HepG2 (cell line): ENCODE results near the gene TMEM135. TPM values are rescaled to one million over a fixed set of nuclear protein-coding genes. Genes with fewer than 3 reads are reported as not detected.

Experiments
- ATAC-seq: fragments of 200-7000 bp; cut with Tn5 transposase; 3 replicates; pipeline ENCODE4 v1.9.1; 2020; ENCODE audit warnings: mild to moderate bottlenecking, moderate library complexity
- BruUV-seq: library from RNA; stranded (reverse); fragments of 400-500 nt; replicated peaks from 2 replicates; lab custom pipeline; 2021; lab: Mats Ljungman, UMichigan
- CTCF ChIA-PET: fragments of 300-600 bp; formaldehyde crosslinking; extraction: SDS; loops from one replicate; lab custom pipeline; 2021; ENCODE audit warnings: low total read pairs, inconsistent platforms, low intra/inter-chr PET ratio; lab: Yijun Ruan, JAX
- POLR2A ChIA-PET: fragments of 350-600 bp; sonication (Branson Sonifier 250); formaldehyde crosslinking; loops from one replicate; lab custom pipeline; 2020; ENCODE audit warnings: antibody characterized with exemption, inconsistent platforms; lab: Yijun Ruan, JAX
- DNase-seq: peaks from one replicate; pipeline ENCODE4 v3.0.0-alpha.2; 2015; ENCODE audit warnings: low spot score
- FAIRE-seq: peaks from 3 replicates; lab custom pipeline; 2011; peaks lifted over from hg19 to GRCh38; lab: Jason Lieb, UNC
- H2AFZ ChIP-seq: one replicate; pipeline ENCODE4 v1.6.1; 2011; ENCODE audit warnings: low read length, inconsistent platforms
- H3K27ac ChIP-seq: fragments of 300-600 bp; 3 replicates; pipeline ENCODE4 v1.8.0; 2011; ENCODE audit warnings: mixed run types, mild to moderate bottlenecking, mixed read lengths, low read length, inconsistent platforms; ENCODE audit not compliant: insufficient read depth; ENCODE audit errors: extremely low read length
- H3K27me3 ChIP-seq, 2 experiments: fragments of 200-600 bp in 1 of 2; 2 replicates in 1 of 2; 3 replicates in 1 of 2; pipeline versions ENCODE4 v1.6.0 to v1.8.0; 2011; ENCODE audit warnings: low read length in 2 of 2, mild to moderate bottlenecking in 2 of 2, moderate library complexity in 2 of 2, inconsistent platforms in 1 of 2; ENCODE audit not compliant: insufficient read depth in 2 of 2, control insufficient read depth in 1 of 2
- H3K36me3 ChIP-seq, 2 experiments: fragments of 200-600 bp in 1 of 2; replicated peaks in 1 of 2; 2 replicates in 1 of 2; 3 replicates in 1 of 2; pipeline versions ENCODE4 v1.5.1 to v1.8.0; 2011; ENCODE audit warnings: low read length in 2 of 2, inconsistent platforms in 1 of 2; ENCODE audit not compliant: insufficient read depth in 2 of 2, control insufficient read depth in 1 of 2
- H3K4me1 ChIP-seq: 2 replicates; pipeline ENCODE4 v1.5.1; 2012; ENCODE audit warnings: low read length, inconsistent platforms; ENCODE audit not compliant: insufficient read depth
- H3K4me2 ChIP-seq: 2 replicates; pipeline ENCODE4 v1.6.0; 2011; ENCODE audit warnings: low read depth, low read length, inconsistent platforms
- H3K4me3 ChIP-seq, 3 experiments: fragments of 200-600 bp in 1 of 3; sonication (generic), shearing (Covaris generic) in 1 of 3; replicated peaks in 1 of 3; 2 replicates each; pipeline ENCODE4 v1.5.1; 2011 to 2016; ENCODE audit warnings: low read length in 3 of 3, inconsistent platforms in 2 of 3, low read depth in 2 of 3, mild to moderate bottlenecking in 2 of 3, control low read depth in 1 of 3, mixed read lengths in 1 of 3; ENCODE audit not compliant: insufficient read depth in 1 of 3
- H3K79me2 ChIP-seq: one replicate; pipeline ENCODE4 v1.6.1; 2011; ENCODE audit warnings: low read length, inconsistent platforms; ENCODE audit not compliant: insufficient read depth
- H3K9ac ChIP-seq: 2 replicates; pipeline ENCODE4 v1.6.0; 2011; ENCODE audit warnings: mild to moderate bottlenecking, low read depth, low read length, inconsistent platforms; ENCODE audit not compliant: insufficient read depth
- H3K9me3 ChIP-seq: 2 replicates; pipeline ENCODE4 v1.5.1; 2012; ENCODE audit warnings: mild to moderate bottlenecking, low read length
- H4K20me1 ChIP-seq: 2 replicates; pipeline ENCODE4 v1.6.0; 2011; ENCODE audit warnings: inconsistent platforms, mild to moderate bottlenecking, low read length, moderate library complexity; ENCODE audit not compliant: insufficient read depth
- ARHGAP35 ChIP-seq: sonication (generic); formaldehyde crosslinking; IDR thresholded peaks from 2 replicates; pipeline ENCODE4 v1.9.0; 2022; ENCODE audit warnings: mild to moderate bottlenecking, inconsistent platforms, moderate library complexity, missing genetic modification reagents, borderline replicate concordance
- CREM ChIP-seq, 2 experiments: sonication (generic) in 1 of 2; formaldehyde crosslinking in 1 of 2; IDR thresholded peaks; 2 replicates each; pipeline versions ENCODE4 v1.4.0 to v1.6.1; 2016 to 2020; ENCODE audit warnings: antibody characterized with exemption in 1 of 2, mild to moderate bottlenecking in 1 of 2, missing genetic modification reagents in 1 of 2
- GRHL1 ChIP-seq: sonication (generic); formaldehyde crosslinking; conservative IDR thresholded peaks from 2 replicates; pipeline ENCODE4 v1.8.0; 2022; ENCODE audit warnings: missing genetic modification reagents
- HNRNPK ChIP-seq: fragments of 200-400 bp; formaldehyde crosslinking; IDR thresholded peaks from 2 replicates; pipeline ENCODE4 v1.6.1; 2018; ENCODE audit warnings: low read length, low read depth, moderate library complexity, mild to moderate bottlenecking; ENCODE audit not compliant: poor library complexity, severe bottlenecking
- MXD4 ChIP-seq: IDR thresholded peaks from 2 replicates; pipeline ENCODE4 v1.6.1; 2016; ENCODE audit warnings: mild to moderate bottlenecking, missing biosample characterization, missing genetic modification reagents
- NFE2L2 ChIP-seq: fragments of 150-350 bp; IDR thresholded peaks from 2 replicates; pipeline ENCODE4 v1.6.1; 2014; ENCODE audit warnings: low read length
- NR2F6 ChIP-seq, 2 experiments: IDR thresholded peaks; 2 replicates each; pipeline ENCODE4 v1.6.1; 2016; ENCODE audit warnings: antibody characterized with exemption in 1 of 2, mild to moderate bottlenecking in 1 of 2
- PPARG ChIP-seq: conservative IDR thresholded peaks from 2 replicates; pipeline ENCODE4 v1.6.1; 2016; ENCODE audit warnings: missing biosample characterization, missing genetic modification reagents
- RARA ChIP-seq: IDR thresholded peaks from 2 replicates; pipeline ENCODE4 v1.6.1; 2016; ENCODE audit warnings: missing genetic modification reagents, missing compliant biosample characterization
- SAP130 ChIP-seq: IDR thresholded peaks from 2 replicates; pipeline ENCODE4 v1.6.1; 2016; ENCODE audit warnings: low read depth
- SIN3A ChIP-seq: IDR thresholded peaks from 2 replicates; pipeline ENCODE4 v1.6.1; 2011; ENCODE audit warnings: low read depth, mild to moderate bottlenecking, control low read depth, low read length, borderline replicate concordance
- ZMYM3 ChIP-seq: sonication (generic); formaldehyde crosslinking; IDR thresholded peaks from 2 replicates; pipeline ENCODE4 v1.5.1; 2020; ENCODE audit warnings: mild to moderate bottlenecking, missing genetic modification reagents
- ZNF335 ChIP-seq: sonication (generic); formaldehyde crosslinking; IDR thresholded peaks from 2 replicates; pipeline ENCODE4 v1.4.0; 2020; ENCODE audit warnings: missing genetic modification reagents
- ZNF547 ChIP-seq: sonication (generic); formaldehyde crosslinking; IDR thresholded peaks from 2 replicates; pipeline ENCODE4 v1.5.1; 2020; ENCODE audit warnings: mild to moderate bottlenecking, missing genetic modification reagents
- ZNF550 ChIP-seq: sonication (generic); formaldehyde crosslinking; IDR thresholded peaks from 2 replicates; pipeline ENCODE4 v1.4.0; 2020; ENCODE audit warnings: mild to moderate bottlenecking, missing genetic modification reagents, borderline replicate concordance
- ZNF841 ChIP-seq: sonication (generic); formaldehyde crosslinking; IDR thresholded peaks from 2 replicates; pipeline ENCODE4 v1.8.1; 2023; ENCODE audit warnings: missing genetic modification reagents, borderline replicate concordance
- WGBS: methylation state at CpG from one replicate; pipeline ENCODE4 v1.1.6; 2017; ENCODE audit warnings: low lambda C conversion rate; 5-methylcytosine and 5-hydroxymethylcytosine counted together
- in situ Hi-C: cut with HindIII; loops from 2 replicates; pipeline ENCODE4 v1.10.0; 2017; ENCODE audit warnings: low pct_unique_long_range_greater_than_20kb; ENCODE audit not compliant: extremely low pct_ligation_motif_present
- intact Hi-C: fragments of 100-400 bp; cut with micrococcal nuclease; formaldehyde crosslinking; loops from one replicate; pipeline ENCODE4 v1.10.0; 2022; ENCODE audit not compliant: unreplicated experiment
- polyA plus RNA-seq, 8 experiments: library from polyadenylated mRNA; depleted of rRNA in 3 of 8; stranded (reverse) in 7 of 8; unstranded in 1 of 8; fragments of >200 nt; fragmentation: Illumina TruSeq in 4 of 8; extraction: Trizol in 4 of 8; gene quantifications; 2 replicates each; pipeline versions ENCODE4 v1.2.1 to v1.2.3, GENCODE V29; 2011 to 2016; ENCODE audit warnings: low read depth in 4 of 8, missing spikeins in 1 of 8, mixed read lengths in 1 of 8; ENCODE audit not compliant: insufficient read depth in 1 of 8
- total RNA-seq, 5 experiments: library from RNA; depleted of rRNA; stranded (reverse); fragments of >200 nt; fragmentation: Illumina TruSeq; extraction: Trizol; gene quantifications; 2 replicates each; pipeline ENCODE4 v1.2.3, GENCODE V29; 2016; ENCODE audit warnings: low read depth in 1 of 5

TMEM135 gene
- total and polyA plus RNA-seq, 2 of the 13 experiments (the other 11 are each of a cell fraction or from before 2014, with no cell fraction given), result 36.6 to 88.9 TPM

DNA sequence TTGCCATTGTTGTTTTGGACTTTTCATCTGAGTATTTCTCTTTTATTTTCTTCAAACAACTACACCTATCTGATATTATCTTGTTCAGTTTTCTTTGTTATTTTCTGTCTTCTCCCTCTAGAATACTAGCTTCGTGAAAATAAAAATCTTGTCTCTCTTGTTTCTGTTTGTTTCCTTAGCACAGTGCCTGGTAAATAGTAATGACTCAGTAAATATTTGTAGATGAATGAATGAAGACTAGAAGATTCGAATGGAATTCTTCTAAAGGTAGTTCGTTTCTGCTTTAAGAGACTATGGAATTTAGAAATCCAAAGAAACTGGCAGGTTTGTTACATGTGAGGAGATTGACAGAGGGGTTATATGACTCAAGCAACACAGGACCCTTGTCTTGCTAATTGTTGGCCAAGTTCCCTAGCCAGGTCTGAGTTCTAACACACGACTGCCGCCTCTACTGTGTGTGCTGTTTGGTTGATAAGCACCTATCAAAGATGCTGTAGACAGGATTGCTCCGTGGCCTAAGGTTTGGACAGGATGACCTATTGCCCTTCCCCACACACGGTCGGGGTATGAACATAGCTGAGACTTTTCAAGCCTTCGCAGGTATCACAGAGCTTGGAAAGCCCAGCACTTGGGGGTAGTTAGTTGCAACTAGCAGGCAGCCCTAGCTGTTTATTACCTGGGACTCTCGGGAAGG, 831 bp upstream of the TMEM135 start (continued):
- no peak for TF ChIP-seq ZNF547 (CRISPR knock-in tag)
- 0 out of 2 replicates have a peak, but pooled peaks have one; percentile 16 for TF ChIP-seq ZNF550 (CRISPR knock-in tag)
- TF ChIP-seq SIN3A, result 0 out of 2 replicates have a peak, but pooled peaks have one; percentile 3
- peak; percentile 7; the same call in 1 of the 2 replicates for TF ChIP-seq ZMYM3 (CRISPR knock-in tag)
- TF ChIP-seq CREM (IDR thresholded peaks at IDR 0.05), result peak; percentile 21; the same call in 1 of the 2 replicates
- no peak for TF ChIP-seq CREM (CRISPR knock-in tag; IDR thresholded peaks at IDR 0.05)
- no peak for TF ChIP-seq PPARG (CRISPR knock-in tag)
- peak; percentile 81; the same call in 1 of the 2 replicates for TF ChIP-seq NR2F6 (IDR thresholded peaks at IDR 0.05)
- 0 out of 2 replicates have a peak, but pooled peaks have one; percentile 13 for TF ChIP-seq NR2F6 (CRISPR knock-in tag; IDR thresholded peaks at IDR 0.05)

- H3K4me1 ChIP-seq, result peaks cover 62% of the 10 kb centered on the region
- H3K9me3 ChIP-seq, result no peaks in the 10 kb centered on the region
- ChIA-PET CTCF (no interaction called here), POLR2A (interaction anchor here (0.7 to 3.2 kb wide), 16 partner anchors 8 to 98 kb away, joined by 3 to 57 read pairs (median 7); partner anchors contain the start of gene FZD4)
- H3K9ac ChIP-seq, result peak overlapping the region; percentile 86
- H2AFZ ChIP-seq, result no peak overlapping the region
- H3K27me3 ChIP-seq, result no peaks in the 10 kb centered on the region; a peak in 1 of 5 replicates
- no TSS peak for BruUV-seq
- ATAC-seq (no peak), FAIRE-seq (no peak), DNase-seq (no peak)
- peaks cover 53% of the 10 kb centered on the region for H3K79me2 ChIP-seq
- H3K36me3 ChIP-seq, result peaks cover 0 to 5% of the 10 kb centered on the region in 2 experiments; a peak in 1 of 5 replicates
- H4K20me1 ChIP-seq, result peaks cover 4% of the 10 kb centered on the region
- WGBS, result under 1% methylated on average over 9 of the region's 9 CpGs
- H3K4me3 ChIP-seq, result peak overlapping the region; percentile 79 to 98 (median 93)
- H3K27ac ChIP-seq, result peak overlapping the region; percentile 95
- peak overlapping the region; percentile 83 for H3K4me2 ChIP-seq
- intact Hi-C loops, result loop anchor here (5.0 kb wide), 1 partner anchor 39 kb away; no protein-coding TSS in a partner anchor
- in situ Hi-C loops, result loop anchor here (5.0 kb wide), 2 partner anchors 36 to 86 kb away; no protein-coding TSS in a partner anchor
- TF ChIP-seq HNRNPK, result peak; percentile 70
- no peak for TF ChIP-seq NFE2L2
- TF ChIP-seq MXD4, result no peak
- no peak for TF ChIP-seq ARHGAP35
- TF ChIP-seq ZNF841 (CRISPR knock-in tag), result no peak
- no peak for TF ChIP-seq ZNF335 (CRISPR knock-in tag)
- no peak for TF ChIP-seq GRHL1 (CRISPR knock-in tag)
- peak; percentile 31; the same call in 1 of the 2 replicates for TF ChIP-seq SAP130 (CRISPR knock-in tag)
- TF ChIP-seq RARA (CRISPR knock-in tag), result 0 out of 2 replicates have a peak, but pooled peaks have one; percentile 10
Measured at GRCh38 chr11:87038235-87038977, 672 bp downstream of the TMEM135 start.
